A673 (cell line): Measurements from ENCODE around the gene DPEP2.

Experiments used
- EZH2 ChIP-seq: fragments of 200-600 bp; sonication (generic); IDR thresholded peaks from 2 replicates; pipeline ENCODE4 v1.6.1; 2017; ENCODE audit warnings: borderline replicate concordance, low read depth, mild to moderate bottlenecking, mixed read lengths, antibody characterized with exemption, low read length; ENCODE audit not compliant: poor library complexity, severe bottlenecking
- TF ChIP-seq, protein P1 (sequence below): fragments of 300-800, 200-600 bp; sonication (generic); conservative IDR thresholded peaks from 2 replicates; pipeline ENCODE4 v1.5.1; 2017; ENCODE audit warnings: low read depth, mild to moderate bottlenecking, antibody characterized with exemption, low read length, moderate library complexity, mixed read lengths

DNA sequence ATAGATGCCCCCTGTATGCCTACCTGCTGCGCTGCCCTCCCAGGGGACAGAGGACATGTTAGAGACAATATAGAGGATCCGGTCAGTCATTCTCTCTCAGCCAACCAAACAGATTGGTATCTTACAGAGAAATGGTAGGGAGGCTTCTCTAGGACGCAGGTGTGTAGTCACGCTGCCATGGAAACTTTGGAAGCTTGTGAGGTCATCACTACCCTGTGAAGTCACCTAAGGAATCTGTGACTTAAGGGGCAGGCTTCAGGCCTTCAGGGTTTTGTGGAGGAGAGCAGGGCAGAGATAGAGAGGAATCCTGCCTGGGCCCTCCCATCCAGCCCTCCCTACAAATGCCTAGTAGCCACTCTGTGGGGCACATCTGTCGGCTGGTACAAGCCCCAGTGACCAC lies 16.4 kb upstream of the DPEP2 start, which contains the start of gene DPEP2NB:
- TF ChIP-seq, protein P1, sequence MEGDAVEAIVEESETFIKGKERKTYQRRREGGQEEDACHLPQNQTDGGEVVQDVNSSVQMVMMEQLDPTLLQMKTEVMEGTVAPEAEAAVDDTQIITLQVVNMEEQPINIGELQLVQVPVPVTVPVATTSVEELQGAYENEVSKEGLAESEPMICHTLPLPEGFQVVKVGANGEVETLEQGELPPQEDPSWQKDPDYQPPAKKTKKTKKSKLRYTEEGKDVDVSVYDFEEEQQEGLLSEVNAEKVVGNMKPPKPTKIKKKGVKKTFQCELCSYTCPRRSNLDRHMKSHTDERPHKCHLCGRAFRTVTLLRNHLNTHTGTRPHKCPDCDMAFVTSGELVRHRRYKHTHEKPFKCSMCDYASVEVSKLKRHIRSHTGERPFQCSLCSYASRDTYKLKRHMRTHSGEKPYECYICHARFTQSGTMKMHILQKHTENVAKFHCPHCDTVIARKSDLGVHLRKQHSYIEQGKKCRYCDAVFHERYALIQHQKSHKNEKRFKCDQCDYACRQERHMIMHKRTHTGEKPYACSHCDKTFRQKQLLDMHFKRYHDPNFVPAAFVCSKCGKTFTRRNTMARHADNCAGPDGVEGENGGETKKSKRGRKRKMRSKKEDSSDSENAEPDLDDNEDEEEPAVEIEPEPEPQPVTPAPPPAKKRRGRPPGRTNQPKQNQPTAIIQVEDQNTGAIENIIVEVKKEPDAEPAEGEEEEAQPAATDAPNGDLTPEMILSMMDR = no peak
- TF ChIP-seq EZH2 = no peak
